ENCODE data around the gene ZNF3. TPM values are rescaled to one million over a fixed set of nuclear protein-coding genes. Genes with fewer than 3 reads are reported as not detected.

Gene ZNF3
- polyA plus RNA-seq, 4 donors: 45.5 to 53.9 (median 53.3) TPM

- DNase-seq (ENCODE audit: low read depth in 4 of 4, low spot score in 3 of 4): no peak
These were observed 8.1 kb upstream of the ZNF3 start for GRCh38 chr7:100089458-100090196.

- DNase-seq (ENCODE audit: low read depth in 4 of 4, low spot score in 3 of 4): peak in 3 of 4 donors; percentile 61 to 69 (median 61)
These were observed 7.3 kb upstream of the ZNF3 start, which contains the start of gene COPS6 for GRCh38 chr7:100088621-100089457. COPS6 (plus strand) TSS chr7:100088969; CDS start chr7:100088991, 22 bp downstream.

- no peak for DNase-seq (ENCODE audit: low read depth in 4 of 4, low spot score in 3 of 4)
These were observed 6.6 kb upstream of the ZNF3 start for GRCh38 chr7:100088095-100088620.

GRCh38 chr7:100087055-100087750 lies 5.7 kb upstream of the ZNF3 start:
- peak in 2 of 4 donors; percentile 33 to 47 for DNase-seq (ENCODE audit: low read depth in 4 of 4, low spot score in 3 of 4)

GRCh38 chr7:100085515-100085914 lies 4.0 kb upstream of the ZNF3 start:
- no peak for DNase-seq (ENCODE audit: low read depth in 4 of 4, low spot score in 3 of 4)

GRCh38 chr7:100082978-100083377 lies 1.5 kb upstream of the ZNF3 start:
- no peak for DNase-seq (ENCODE audit: low read depth in 4 of 4, low spot score in 3 of 4)

- DNase-seq (ENCODE audit: low read depth in 4 of 4, low spot score in 3 of 4): peak in 1 of 4 donors; percentile 22
These were observed 502 bp downstream of the ZNF3 start for GRCh38 chr7:100080907-100081534.

- DNase-seq (ENCODE audit: low read depth in 4 of 4, low spot score in 3 of 4): no peak
These were observed 2.4 kb downstream of the ZNF3 start for GRCh38 chr7:100079024-100079560.

- DNase-seq (ENCODE audit: low read depth in 4 of 4, low spot score in 3 of 4): no peak
These were observed 4.3 kb downstream of the ZNF3 start for GRCh38 chr7:100077205-100077604.

- DNase-seq (ENCODE audit: low read depth in 4 of 4, low spot score in 3 of 4): no peak
These were observed 6.1 kb downstream of the ZNF3 start for GRCh38 chr7:100075418-100075817.

GRCh38 chr7:100074841-100075240 lies 6.7 kb downstream of the ZNF3 start:
- DNase-seq (ENCODE audit: low read depth in 4 of 4, low spot score in 3 of 4): no peak

- DNase-seq (ENCODE audit: low read depth in 4 of 4, low spot score in 3 of 4): no peak
These were observed 9.1 kb downstream of the ZNF3 start for GRCh38 chr7:100072462-100072861.

- no peak for DNase-seq (ENCODE audit: low read depth in 4 of 4, low spot score in 3 of 4)
These were observed 10.4 kb downstream of the ZNF3 start for GRCh38 chr7:100071018-100071723.

- no peak for DNase-seq (ENCODE audit: low read depth in 4 of 4, low spot score in 3 of 4)
These were observed 11.5 kb downstream of the ZNF3 start for GRCh38 chr7:100069991-100070390.

- no peak for DNase-seq (ENCODE audit: low read depth in 4 of 4, low spot score in 3 of 4)
These were observed 14.6 kb downstream of the ZNF3 start for GRCh38 chr7:100066953-100067352.

GRCh38 chr7:100065452-100066186 lies 15.9 kb downstream of the ZNF3 start:
- DNase-seq (ENCODE audit: low read depth in 4 of 4, low spot score in 3 of 4): peak in 2 of 4 donors; percentile 44 to 49

GRCh38 chr7:100064162-100064561 lies 17.4 kb downstream of the ZNF3 start:
- DNase-seq (ENCODE audit: low read depth in 4 of 4, low spot score in 3 of 4): no peak

- no peak for DNase-seq (ENCODE audit: low read depth in 4 of 4, low spot score in 3 of 4)
These were observed 18.1 kb downstream of the ZNF3 start for GRCh38 chr7:100063376-100063775.

Data from right renal pelvis (tissue), 4 donors.